CD4-positive, alpha-beta memory T cell (primary cell): Measurements from ENCODE around the gene ARL15. TPM values are rescaled to one million over a fixed set of nuclear protein-coding genes. Genes with fewer than 3 reads are reported as not detected.

Experiments
- CTCF ChIA-PET: fragments of 350-600 bp; sonication (Branson Sonifier 250); formaldehyde crosslinking; loops from one replicate; lab custom pipeline; 2021; ENCODE audit warnings: inconsistent platforms; ENCODE audit not compliant: partially characterized antibody; lab: Charles Lee
- POLR2A ChIA-PET: fragments of 350-600 bp; sonication (Branson Sonifier 250); formaldehyde crosslinking; loops from one replicate; lab custom pipeline; 2021; ENCODE audit not compliant: partially characterized antibody; lab: Charles Lee
- DNase-seq, 5 donors: peaks; one replicate each; pipeline versions ENCODE4 v3.0.0 to v3.0.0-alpha.2; 2020 to 2022; ENCODE audit warnings: mixed read lengths in 1 of 5
- H3K27ac ChIP-seq: one replicate; pipeline ENCODE4 v1.7.0; 2013; ENCODE audit warnings: low read depth, low read length
- H3K27me3 ChIP-seq: 2 replicates; pipeline ENCODE4 v1.7.0; 2013; ENCODE audit warnings: mild to moderate bottlenecking, low read length, moderate library complexity; ENCODE audit not compliant: insufficient read depth
- H3K36me3 ChIP-seq: 2 replicates; pipeline ENCODE4 v1.7.0; 2013; ENCODE audit warnings: mild to moderate bottlenecking, low read length, moderate library complexity; ENCODE audit not compliant: insufficient read depth
- H3K4me1 ChIP-seq: 2 replicates; pipeline ENCODE4 v1.7.0; 2013; ENCODE audit warnings: mild to moderate bottlenecking, low read length, moderate library complexity; ENCODE audit not compliant: insufficient read depth
- H3K4me3 ChIP-seq, 2 donors: one replicate each; pipeline ENCODE4 v1.7.0; 2013; ENCODE audit warnings: low read length in 2 of 2, mild to moderate bottlenecking in 1 of 2
- H3K9me3 ChIP-seq, 2 donors: one replicate each; pipeline ENCODE4 v1.7.0; 2013; ENCODE audit warnings: low read length in 2 of 2, control low read depth in 1 of 2; ENCODE audit not compliant: control insufficient read depth in 1 of 2
- H3K27ac Mint-ChIP-seq, 7 donors: one replicate each; pipeline ENCODE4 v1.8.0; 2020 to 2021; ENCODE audit warnings: mixed read lengths in 7 of 7, mild to moderate bottlenecking in 6 of 7, inconsistent platforms in 3 of 7, moderate library complexity in 3 of 7
- H3K27me3 Mint-ChIP-seq, 2 donors: one replicate each; pipeline ENCODE4 v1.8.0; 2020 to 2021; ENCODE audit warnings: mixed read lengths in 2 of 2
- H3K36me3 Mint-ChIP-seq, 2 donors: one replicate each; pipeline ENCODE4 v1.8.0; 2020 to 2021; ENCODE audit warnings: mixed read lengths in 2 of 2, inconsistent platforms in 1 of 2, mild to moderate bottlenecking in 1 of 2
- H3K4me1 Mint-ChIP-seq, 4 donors: one replicate each; pipeline ENCODE4 v1.8.0; 2020 to 2021; ENCODE audit warnings: mixed read lengths in 4 of 4, mild to moderate bottlenecking in 1 of 4
- H3K4me3 Mint-ChIP-seq, 8 donors: one replicate each; pipeline ENCODE4 v1.8.0; 2020 to 2021; ENCODE audit warnings: mixed read lengths in 8 of 8, mild to moderate bottlenecking in 7 of 8, moderate library complexity in 6 of 8, inconsistent platforms in 3 of 8
- H3K9me3 Mint-ChIP-seq, 8 donors: one replicate each; pipeline ENCODE4 v1.8.0; 2020 to 2021; ENCODE audit warnings: mixed read lengths in 8 of 8, mild to moderate bottlenecking in 5 of 8, inconsistent platforms in 3 of 8, moderate library complexity in 1 of 8
- intact Hi-C: fragments of 100-400 bp; cut with micrococcal nuclease; formaldehyde crosslinking; loops from one replicate; pipeline ENCODE4 v1.15.1; 2023
- polyA plus RNA-seq, 2 donors: library from polyadenylated mRNA; unstranded; fragments of 300-500 nt; fragmentation: Illumina TruSeq; gene quantifications; one replicate each; pipeline ENCODE4 v1.2.3, GENCODE V29; 2021
- total RNA-seq, 2 experiments: library from RNA; stranded (reverse); gene quantifications; one replicate each; pipeline ENCODE4 v1.2.3, GENCODE V29; 2021

ARL15 gene
- total and polyA plus RNA-seq, 4 experiments from 2014 or later: 14.0 to 29.8 (median 14.7) TPM

GRCh38 chr5:53884417-53884816, 426.0 kb downstream of the ARL15 start:
- Mint-ChIP-seq H3K27ac (peak overlapping the region in 1 of 7 donors; percentile 64), H3K36me3 (peaks cover 17 to 27% of the 10 kb centered on the region in 2 donors), H3K4me3 (no peak overlapping the region), H3K27me3 (no peaks in the 10 kb centered on the region), H3K4me1 (peaks cover 0 to 1% (median 0%) of the 10 kb centered on the region in 4 donors), H3K9me3 (peaks cover 0 to 1% (median 0%) of the 10 kb centered on the region in 8 donors)
- no peak for DNase-seq
- Histone ChIP-seq H3K27ac (no peak overlapping the region), H3K9me3 (no peaks in the 10 kb centered on the region), H3K4me1 (no peaks in the 10 kb centered on the region), H3K27me3 (no peaks in the 10 kb centered on the region), H3K36me3 (no peaks in the 10 kb centered on the region), H3K4me3 (no peak overlapping the region)
- ChIA-PET POLR2A (no interaction called here), CTCF (no interaction called here)
- intact Hi-C loops: no loop called here

- Histone ChIP-seq H3K9me3 (no peaks in the 10 kb centered on the region), H3K27me3 (no peaks in the 10 kb centered on the region), H3K36me3 (no peaks in the 10 kb centered on the region), H3K27ac (no peak overlapping the region), H3K4me3 (no peak overlapping the region), H3K4me1 (no peaks in the 10 kb centered on the region)
- Mint-ChIP-seq H3K27ac (no peak overlapping the region), H3K4me3 (no peak overlapping the region), H3K36me3 (peaks cover 16 to 27% of the 10 kb centered on the region in 2 donors), H3K27me3 (no peaks in the 10 kb centered on the region), H3K9me3 (peaks cover 0 to 3% (median 0%) of the 10 kb centered on the region in 8 donors), H3K4me1 (peaks cover 0 to 1% (median 0%) of the 10 kb centered on the region in 4 donors)
- intact Hi-C loops: no loop called here
- ChIA-PET CTCF (no interaction called here), POLR2A (no interaction called here)
- DNase-seq: no peak
These were observed 427.7 kb downstream of the ARL15 start for GRCh38 chr5:53882676-53883031.

GRCh38 chr5:53882006-53882675, 428.2 kb downstream of the ARL15 start:
- peaks cover 12 to 27% of the 10 kb centered on the region in 2 donors for H3K36me3 Mint-ChIP-seq
- H3K27me3 ChIP-seq: no peaks in the 10 kb centered on the region
- no peaks in the 10 kb centered on the region for H3K4me1 ChIP-seq
- H3K4me1 Mint-ChIP-seq: peaks cover 0 to 1% (median 0%) of the 10 kb centered on the region in 4 donors
- H3K36me3 ChIP-seq: no peaks in the 10 kb centered on the region
- no peak for DNase-seq
- no peaks in the 10 kb centered on the region for H3K9me3 ChIP-seq
- H3K4me3 Mint-ChIP-seq: no peak overlapping the region
- no peak overlapping the region for H3K27ac Mint-ChIP-seq
- POLR2A ChIA-PET: no interaction called here
- peaks cover 0 to 3% (median 0%) of the 10 kb centered on the region in 8 donors for H3K9me3 Mint-ChIP-seq
- no peak overlapping the region for H3K4me3 ChIP-seq
- CTCF ChIA-PET: no interaction called here
- H3K27me3 Mint-ChIP-seq: no peaks in the 10 kb centered on the region
- intact Hi-C loops: no loop called here
- no peak overlapping the region for H3K27ac ChIP-seq

- CTCF ChIA-PET: no interaction called here
- Mint-ChIP-seq H3K9me3 (peaks cover 0 to 4% (median 0%) of the 10 kb centered on the region in 8 donors), H3K4me1 (no peaks in the 10 kb centered on the region), H3K27ac (no peak overlapping the region), H3K36me3 (peaks cover 5 to 20% of the 10 kb centered on the region in 2 donors), H3K27me3 (no peaks in the 10 kb centered on the region), H3K4me3 (no peak overlapping the region)
- intact Hi-C loops: no loop called here
- no peaks in the 10 kb centered on the region for H3K4me1 ChIP-seq
- no peak overlapping the region for H3K4me3 ChIP-seq
- no peak for DNase-seq
- no peaks in the 10 kb centered on the region for H3K36me3 ChIP-seq
- POLR2A ChIA-PET: no interaction called here
- H3K27me3 ChIP-seq: no peaks in the 10 kb centered on the region
- no peak overlapping the region for H3K27ac ChIP-seq
- no peaks in the 10 kb centered on the region for H3K9me3 ChIP-seq
These were observed 430.6 kb downstream of the ARL15 start for GRCh38 chr5:53879708-53880323.

- intact Hi-C loops: no loop called here
- H3K36me3 ChIP-seq: no peaks in the 10 kb centered on the region
- Mint-ChIP-seq H3K36me3 (peaks cover 0 to 10% of the 10 kb centered on the region in 2 donors), H3K9me3 (peaks cover 0 to 7% (median 0%) of the 10 kb centered on the region in 8 donors), H3K27ac (no peak overlapping the region), H3K4me1 (no peaks in the 10 kb centered on the region), H3K27me3 (no peaks in the 10 kb centered on the region), H3K4me3 (no peak overlapping the region)
- no peaks in the 10 kb centered on the region for H3K27me3 ChIP-seq
- H3K4me3 ChIP-seq: no peak overlapping the region
- H3K9me3 ChIP-seq: no peaks in the 10 kb centered on the region
- ChIA-PET CTCF (no interaction called here), POLR2A (no interaction called here)
- no peaks in the 10 kb centered on the region for H3K4me1 ChIP-seq
- DNase-seq: no peak
- H3K27ac ChIP-seq: no peak overlapping the region
These were observed 432.4 kb downstream of the ARL15 start for GRCh38 chr5:53878015-53878414.

- intact Hi-C loops: no loop called here
- Histone ChIP-seq H3K9me3 (no peaks in the 10 kb centered on the region), H3K36me3 (no peaks in the 10 kb centered on the region), H3K4me1 (no peaks in the 10 kb centered on the region), H3K27ac (no peak overlapping the region), H3K4me3 (no peak overlapping the region), H3K27me3 (no peaks in the 10 kb centered on the region)
- Mint-ChIP-seq H3K36me3 (peaks cover 0 to 5% of the 10 kb centered on the region in 2 donors), H3K4me1 (no peaks in the 10 kb centered on the region), H3K27ac (no peak overlapping the region), H3K27me3 (no peaks in the 10 kb centered on the region), H3K4me3 (no peak overlapping the region), H3K9me3 (peaks cover 0 to 7% (median under 1%) of the 10 kb centered on the region in 8 donors)
- ChIA-PET CTCF (no interaction called here), POLR2A (no interaction called here)
- no peak for DNase-seq
These were observed 433.1 kb downstream of the ARL15 start for GRCh38 chr5:53877243-53877642.

- Histone ChIP-seq H3K4me1 (no peaks in the 10 kb centered on the region), H3K27ac (no peak overlapping the region), H3K9me3 (no peaks in the 10 kb centered on the region), H3K27me3 (no peaks in the 10 kb centered on the region), H3K36me3 (no peaks in the 10 kb centered on the region), H3K4me3 (no peak overlapping the region)
- intact Hi-C loops: no loop called here
- H3K27ac Mint-ChIP-seq: no peak overlapping the region
- no peaks in the 10 kb centered on the region for H3K36me3 Mint-ChIP-seq
- H3K9me3 Mint-ChIP-seq: peaks cover 0 to 8% (median under 1%) of the 10 kb centered on the region in 8 donors
- no peak for DNase-seq
- no peaks in the 10 kb centered on the region for H3K4me1 Mint-ChIP-seq
- ChIA-PET CTCF (no interaction called here), POLR2A (no interaction called here)
- H3K27me3 Mint-ChIP-seq: peaks cover 0 to 3% of the 10 kb centered on the region in 2 donors
- no peak overlapping the region for H3K4me3 Mint-ChIP-seq
These were observed 436.0 kb downstream of the ARL15 start for GRCh38 chr5:53874409-53874808.
